ENCODE data around the gene HMX1. TPM values are rescaled to one million over a fixed set of nuclear protein-coding genes. Genes with fewer than 3 reads are reported as not detected.

The HMX1 gene
- total RNA-seq, 1 donor from 2014 or later, result 0.92 TPM

GRCh38 chr4:8904041-8904501 lies 32.4 kb upstream of the HMX1 start:
- peaks cover 64% of the 10 kb centered on the region for H3K27me3 Mint-ChIP-seq (ENCODE audit: low read depth)
- H3K4me3 Mint-ChIP-seq, result no peak overlapping the region
- TF ChIP-seq, protein P1, sequence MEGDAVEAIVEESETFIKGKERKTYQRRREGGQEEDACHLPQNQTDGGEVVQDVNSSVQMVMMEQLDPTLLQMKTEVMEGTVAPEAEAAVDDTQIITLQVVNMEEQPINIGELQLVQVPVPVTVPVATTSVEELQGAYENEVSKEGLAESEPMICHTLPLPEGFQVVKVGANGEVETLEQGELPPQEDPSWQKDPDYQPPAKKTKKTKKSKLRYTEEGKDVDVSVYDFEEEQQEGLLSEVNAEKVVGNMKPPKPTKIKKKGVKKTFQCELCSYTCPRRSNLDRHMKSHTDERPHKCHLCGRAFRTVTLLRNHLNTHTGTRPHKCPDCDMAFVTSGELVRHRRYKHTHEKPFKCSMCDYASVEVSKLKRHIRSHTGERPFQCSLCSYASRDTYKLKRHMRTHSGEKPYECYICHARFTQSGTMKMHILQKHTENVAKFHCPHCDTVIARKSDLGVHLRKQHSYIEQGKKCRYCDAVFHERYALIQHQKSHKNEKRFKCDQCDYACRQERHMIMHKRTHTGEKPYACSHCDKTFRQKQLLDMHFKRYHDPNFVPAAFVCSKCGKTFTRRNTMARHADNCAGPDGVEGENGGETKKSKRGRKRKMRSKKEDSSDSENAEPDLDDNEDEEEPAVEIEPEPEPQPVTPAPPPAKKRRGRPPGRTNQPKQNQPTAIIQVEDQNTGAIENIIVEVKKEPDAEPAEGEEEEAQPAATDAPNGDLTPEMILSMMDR (IDR thresholded peaks at IDR 0.05; ENCODE audit: unreplicated experiment), result no peak
- H3K9me3 Mint-ChIP-seq, result peaks cover 12% of the 10 kb centered on the region
- H3K4me1 Mint-ChIP-seq, result peaks cover 4% of the 10 kb centered on the region
- peaks cover 3% of the 10 kb centered on the region for H3K36me3 Mint-ChIP-seq
- DNase-seq (ENCODE audit: low spot score in 2 of 2, unreplicated experiment in 2 of 2), result no peak
- H3K27ac Mint-ChIP-seq, result no peak overlapping the region

DNA sequence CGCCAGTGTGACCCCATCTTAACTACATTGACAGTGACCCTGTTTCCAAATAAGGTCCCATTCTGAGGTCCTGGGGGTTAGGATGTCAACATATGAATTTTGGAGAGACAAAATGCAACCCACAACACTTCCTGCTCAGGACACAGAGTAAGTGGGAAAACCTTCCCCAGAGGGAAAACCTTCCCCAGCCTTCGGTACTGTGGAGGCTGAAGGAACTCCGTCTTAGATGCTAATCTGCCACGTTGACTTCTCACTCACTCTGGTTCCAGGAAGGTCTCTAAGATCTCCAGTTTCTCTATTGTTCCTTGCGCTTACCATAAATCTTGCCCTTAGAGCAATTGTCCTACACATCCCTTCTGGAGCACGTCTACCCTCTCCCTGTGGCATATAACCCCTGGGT lies 29.7 kb upstream of the HMX1 start:
- Mint-ChIP-seq H3K9me3 (peaks cover 12% of the 10 kb centered on the region), H3K27ac (no peak overlapping the region), H3K4me3 (no peak overlapping the region), H3K36me3 (peaks cover 3% of the 10 kb centered on the region), H3K4me1 (no peaks in the 10 kb centered on the region), H3K27me3 (ENCODE audit: low read depth) (peaks cover 66% of the 10 kb centered on the region)
- TF ChIP-seq, protein P1 (IDR thresholded peaks at IDR 0.05; ENCODE audit: unreplicated experiment), result no peak
- no peak for DNase-seq (ENCODE audit: low spot score in 2 of 2, unreplicated experiment in 2 of 2)

DNA sequence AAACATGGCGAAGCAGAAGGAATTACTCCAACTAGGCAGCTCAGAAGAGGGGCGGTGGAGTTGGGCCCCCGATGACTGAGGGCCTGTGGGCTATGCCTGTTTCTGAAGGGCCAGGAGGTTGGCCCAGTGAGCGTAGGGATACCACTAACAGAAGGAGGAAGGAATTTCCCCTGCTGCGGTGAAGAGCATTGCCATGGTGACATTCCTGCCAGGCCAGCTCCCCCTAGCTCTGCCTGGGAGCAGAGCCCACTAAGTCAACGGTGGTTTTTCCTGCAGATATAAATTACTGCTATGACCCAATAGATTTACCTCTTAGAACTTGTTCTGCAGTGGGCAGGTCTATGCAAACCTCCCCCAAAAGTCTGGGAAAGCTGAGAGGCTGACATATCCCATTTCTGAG lies 28.9 kb upstream of the HMX1 start:
- peaks cover 12% of the 10 kb centered on the region for H3K9me3 Mint-ChIP-seq
- no peaks in the 10 kb centered on the region for H3K4me1 Mint-ChIP-seq
- no peak overlapping the region for H3K27ac Mint-ChIP-seq
- TF ChIP-seq, protein P1 (IDR thresholded peaks at IDR 0.05; ENCODE audit: unreplicated experiment), result no peak
- peaks cover 70% of the 10 kb centered on the region for H3K27me3 Mint-ChIP-seq (ENCODE audit: low read depth)
- DNase-seq (ENCODE audit: low spot score in 2 of 2, unreplicated experiment in 2 of 2), result no peak
- no peak overlapping the region for H3K4me3 Mint-ChIP-seq
- peaks cover 3% of the 10 kb centered on the region for H3K36me3 Mint-ChIP-seq

- H3K4me1 Mint-ChIP-seq, result peaks cover 4% of the 10 kb centered on the region
- no peak for DNase-seq (ENCODE audit: low spot score in 2 of 2, unreplicated experiment in 2 of 2)
- peaks cover 71% of the 10 kb centered on the region for H3K27me3 Mint-ChIP-seq (ENCODE audit: low read depth)
- no peak overlapping the region for H3K27ac Mint-ChIP-seq
- no peak overlapping the region for H3K4me3 Mint-ChIP-seq
- H3K36me3 Mint-ChIP-seq, result peaks cover 3% of the 10 kb centered on the region
- TF ChIP-seq, protein P1 (IDR thresholded peaks at IDR 0.05; ENCODE audit: unreplicated experiment), result no peak
- peaks cover 12% of the 10 kb centered on the region for H3K9me3 Mint-ChIP-seq
These were observed 26.8 kb upstream of the HMX1 start for GRCh38 chr4:8898419-8898818.

- peaks cover 3% of the 10 kb centered on the region for H3K36me3 Mint-ChIP-seq
- DNase-seq (ENCODE audit: low spot score in 2 of 2, unreplicated experiment in 2 of 2), result no peak
- H3K27ac Mint-ChIP-seq, result no peak overlapping the region
- H3K9me3 Mint-ChIP-seq, result peaks cover 12% of the 10 kb centered on the region
- H3K27me3 Mint-ChIP-seq (ENCODE audit: low read depth), result peaks cover 75% of the 10 kb centered on the region
- peaks cover 5% of the 10 kb centered on the region for H3K4me1 Mint-ChIP-seq
- no peak overlapping the region for H3K4me3 Mint-ChIP-seq
- TF ChIP-seq, protein P1 (IDR thresholded peaks at IDR 0.05; ENCODE audit: unreplicated experiment), result no peak
These were observed 25.9 kb upstream of the HMX1 start for GRCh38 chr4:8897251-8898167.
